Left hindlimb (tissue), 1 donor: ENCODE measurements around the gene GRAPL.
"Not testable (repeated sequence)": the region's sequence is repeated elsewhere in the genome, so short reads cannot be mapped to it uniquely, and the experiment has no call there.

Experiments used
- DNase-seq: peaks from one replicate; pipeline ENCODE4 v3.0.0-alpha.2; 2018

Gene GRAPL

DNA sequence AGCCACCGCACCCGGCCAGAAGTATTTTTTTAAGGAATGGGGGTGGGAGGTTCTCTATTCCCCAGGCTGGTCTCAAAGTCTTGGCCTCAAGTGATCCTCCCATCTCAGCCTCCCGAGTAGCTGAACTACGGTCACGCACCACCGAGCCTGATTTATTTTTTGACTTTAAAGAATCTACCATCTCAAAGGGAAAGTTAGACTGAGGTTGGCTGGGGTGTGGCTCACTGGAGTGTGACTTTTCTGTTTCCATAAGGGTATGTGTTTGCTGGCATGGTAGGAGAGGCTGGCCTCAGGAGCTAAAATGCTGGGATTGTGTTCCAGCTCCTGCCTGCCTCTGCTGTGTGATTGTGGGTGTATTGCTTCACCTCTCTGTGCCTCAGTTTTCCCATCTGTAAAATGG lies 10.6 kb downstream of the GRAPL start:
- not testable (repeated sequence) for DNase-seq

GRCh38 chr17:19141366-19142155 lies 14.2 kb downstream of the GRAPL start:
- not testable (repeated sequence) for DNase-seq

DNA sequence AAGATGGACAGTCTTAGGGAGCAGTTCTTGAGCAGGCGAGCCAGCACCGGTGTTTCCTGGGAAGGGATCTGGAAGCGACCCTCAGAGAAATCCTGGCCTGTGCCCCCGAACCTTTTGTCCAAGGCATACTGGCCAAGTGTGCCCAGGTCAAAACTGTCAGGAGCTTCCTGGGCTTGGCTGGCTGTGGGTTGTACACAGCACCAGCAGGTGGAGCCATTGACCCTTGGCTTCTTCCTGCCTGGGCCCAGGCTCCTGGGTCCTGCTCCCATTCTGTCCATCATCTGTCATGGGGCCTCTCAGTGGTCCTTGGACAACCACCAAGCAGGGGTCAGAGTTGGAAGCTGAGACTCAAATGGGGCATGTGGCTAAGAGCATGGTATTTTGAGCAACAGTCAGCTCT lies 15.0 kb downstream of the GRAPL start:
- not testable (repeated sequence) for DNase-seq

DNA sequence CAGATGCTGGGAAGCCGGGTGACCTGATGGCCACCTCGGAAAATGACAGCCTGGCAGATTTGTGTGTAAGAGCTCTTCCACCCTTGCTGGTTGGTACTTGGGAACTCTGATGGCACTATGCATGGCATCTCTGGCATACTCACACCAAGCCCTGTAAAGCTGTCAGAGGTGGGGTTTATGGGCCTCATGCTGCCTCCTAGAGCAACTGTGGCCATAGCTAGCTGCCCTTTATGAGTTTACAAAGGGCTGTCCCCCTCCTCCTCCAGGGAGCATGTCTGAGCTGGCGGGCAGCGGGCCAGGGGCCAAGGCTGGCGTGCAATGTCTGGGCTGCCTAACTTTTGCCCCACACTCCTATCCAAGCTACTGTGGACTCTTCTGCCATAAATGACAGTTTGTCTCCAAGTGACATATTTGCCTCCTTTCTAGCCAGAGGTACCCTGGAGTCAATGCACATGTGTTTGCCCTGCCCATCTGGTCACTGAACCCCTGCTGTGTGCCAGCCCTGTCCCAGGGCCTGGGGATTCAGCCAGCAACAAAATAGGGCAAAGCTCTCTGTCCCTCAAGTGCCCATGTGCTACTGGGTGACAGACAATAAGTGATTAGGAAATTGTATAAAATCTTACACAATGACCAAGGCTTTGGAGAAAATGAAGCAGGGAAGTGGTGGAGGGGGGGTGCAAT lies 15.8 kb downstream of the GRAPL start:
- DNase-seq: not testable (repeated sequence)

DNA sequence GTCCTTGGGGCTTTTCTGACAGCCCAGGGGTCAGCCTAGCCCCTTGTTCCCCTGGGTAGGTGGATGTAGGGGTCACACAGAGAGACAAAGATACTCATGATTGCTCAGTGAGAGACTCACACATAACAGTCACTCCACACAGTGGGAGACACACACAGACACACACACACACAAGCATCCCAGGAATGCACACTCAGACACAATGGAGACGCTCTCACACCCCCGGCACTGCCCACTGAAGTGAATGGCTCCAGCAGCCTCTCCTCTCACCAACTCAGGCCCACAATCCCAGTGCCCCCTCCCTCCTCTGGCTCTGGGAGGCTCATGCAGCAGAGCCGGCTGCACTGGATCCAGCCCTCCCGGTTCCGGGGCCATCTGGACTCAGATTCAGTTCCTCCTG lies 17.0 kb downstream of the GRAPL start:
- DNase-seq: not testable (repeated sequence)

GRCh38 chr17:19145471-19145870 lies 18.1 kb downstream of the GRAPL start:
- DNase-seq: not testable (repeated sequence)

- not testable (repeated sequence) for DNase-seq
Observed at GRCh38 chr17:19150678-19151615, 23.6 kb downstream of the GRAPL start.

- DNase-seq: not testable (repeated sequence)
Observed at GRCh38 chr17:19157628-19158027, 30.2 kb downstream of the GRAPL start.

DNA sequence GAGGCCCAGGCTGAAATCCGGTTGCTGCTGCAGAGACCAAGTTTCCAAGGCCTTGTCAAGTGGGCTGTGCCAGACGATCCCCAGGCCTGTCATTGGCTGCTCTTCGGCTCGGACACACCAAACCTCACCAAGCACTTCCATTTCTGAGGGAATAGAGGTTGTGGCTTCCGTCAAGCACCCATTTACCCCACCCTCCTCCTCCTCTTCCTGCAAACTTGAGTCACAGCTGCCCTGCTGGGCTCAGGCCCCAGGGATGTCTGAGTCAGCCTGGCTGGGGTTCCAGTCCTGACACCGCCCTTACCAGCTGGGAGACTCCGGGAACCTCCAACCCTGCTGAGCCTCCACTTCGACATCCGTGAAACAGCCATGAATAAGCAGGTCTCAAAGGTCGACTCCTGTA lies 31.1 kb downstream of the GRAPL start:
- not testable (repeated sequence) for DNase-seq

GRCh38 chr17:19158938-19159337 lies 31.5 kb downstream of the GRAPL start:
- DNase-seq: not testable (repeated sequence)

DNA sequence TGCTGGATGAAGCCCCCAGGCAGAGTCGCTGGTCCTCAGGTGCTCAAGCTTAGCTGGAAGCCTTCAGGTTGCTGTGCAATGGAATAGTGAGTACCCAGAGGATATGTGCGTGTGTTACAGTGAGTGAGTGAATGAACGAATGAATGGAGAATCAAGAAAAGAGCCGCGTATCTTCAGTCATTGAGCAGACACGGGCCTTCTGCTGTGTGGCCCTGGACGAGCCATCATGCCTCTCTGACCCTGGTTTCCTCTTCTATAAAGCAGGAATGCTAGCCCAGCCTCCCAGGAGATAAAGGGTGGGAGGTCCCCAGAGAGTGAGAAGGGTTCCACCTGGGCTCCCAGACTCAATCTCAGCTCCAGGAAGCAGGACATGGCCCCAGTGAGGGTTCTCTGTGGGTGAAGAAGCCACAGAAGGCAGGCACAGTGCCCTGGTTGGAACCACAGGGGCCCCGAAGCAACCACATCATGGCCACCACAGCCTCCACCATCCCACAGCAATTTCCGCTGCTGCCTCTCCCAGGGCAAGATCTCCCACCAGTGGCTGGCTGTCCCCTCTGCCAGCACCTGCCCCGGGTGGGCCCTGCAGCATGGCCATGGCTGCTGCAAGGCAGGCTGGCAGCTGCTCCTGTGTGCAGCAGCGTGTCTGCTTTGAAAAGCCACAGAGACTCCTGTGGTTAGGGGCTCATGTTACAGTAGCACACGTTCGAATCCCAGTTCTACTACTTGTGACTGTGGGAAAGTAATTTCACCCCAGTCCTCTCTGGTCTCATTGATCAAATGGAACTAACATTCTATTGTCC lies 34.1 kb downstream of the GRAPL start:
- DNase-seq: not testable (repeated sequence)

GRCh38 chr17:19162384-19163216 lies 35.2 kb downstream of the GRAPL start:
- DNase-seq: not testable (repeated sequence)

- DNase-seq: not testable (repeated sequence)
Observed at GRCh38 chr17:19174422-19174821, 47.0 kb downstream of the GRAPL start.

DNA sequence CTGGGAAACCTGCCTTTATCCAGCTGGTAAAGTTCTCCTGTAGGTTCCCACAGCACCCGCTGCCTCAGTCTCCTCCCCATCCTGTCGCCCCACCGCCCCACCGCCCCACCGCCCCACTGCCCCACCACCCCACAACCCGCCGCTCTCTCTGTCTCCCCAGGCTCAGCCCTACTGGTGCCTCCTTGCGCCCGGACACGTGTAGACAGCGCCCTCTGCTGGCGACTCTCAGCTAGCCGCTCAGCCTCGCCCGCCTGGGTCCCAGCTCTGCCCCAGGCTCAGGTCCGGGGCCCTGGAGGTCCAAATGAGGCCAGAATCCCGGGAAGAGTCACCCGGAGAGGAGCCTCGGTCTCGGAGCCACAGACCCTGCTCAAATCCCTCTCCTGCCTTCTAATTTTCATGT lies 48.0 kb downstream of the GRAPL start:
- DNase-seq: not testable (repeated sequence)

DNA sequence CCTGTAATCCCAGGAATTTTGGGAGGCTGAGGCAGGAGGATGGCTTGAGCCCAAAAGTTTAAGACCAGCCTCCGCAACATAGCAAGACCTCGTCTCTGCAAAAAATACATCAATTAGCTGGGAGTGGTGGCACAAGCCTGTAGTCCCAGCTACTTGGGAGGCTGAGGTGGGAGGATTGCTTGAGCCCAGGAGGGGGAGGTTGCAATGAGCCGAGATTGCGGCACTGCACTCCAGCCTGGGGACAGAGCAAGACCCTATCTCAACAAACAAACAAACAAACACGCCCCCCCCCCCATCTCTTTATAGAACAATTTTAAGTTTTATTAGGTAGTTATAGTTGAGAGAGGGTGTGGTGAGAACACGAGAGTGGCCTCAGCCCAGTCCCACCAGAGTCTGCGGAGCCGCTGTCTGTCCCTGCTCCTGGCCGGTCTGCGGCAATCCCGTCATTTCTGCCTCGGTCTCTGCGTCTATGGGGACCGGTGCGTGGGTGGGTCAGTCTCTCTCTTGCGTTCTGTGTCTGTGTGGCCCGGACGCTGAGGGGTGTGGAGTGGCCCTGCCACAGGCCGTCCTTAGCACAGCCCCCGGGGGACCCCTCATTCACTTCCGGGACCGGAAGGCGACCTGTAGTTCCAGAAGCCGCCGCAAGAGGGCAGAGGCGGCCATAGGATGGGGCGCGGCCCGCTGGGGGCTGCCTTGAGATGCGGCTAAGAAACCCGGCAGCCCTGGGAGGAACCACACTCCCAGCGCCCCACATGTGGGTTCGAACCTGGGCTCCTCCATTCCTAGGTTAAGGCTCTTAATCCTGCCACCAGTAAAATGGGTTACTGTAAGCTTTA lies 53.9 kb downstream of the GRAPL start:
- not testable (repeated sequence) for DNase-seq

DNA sequence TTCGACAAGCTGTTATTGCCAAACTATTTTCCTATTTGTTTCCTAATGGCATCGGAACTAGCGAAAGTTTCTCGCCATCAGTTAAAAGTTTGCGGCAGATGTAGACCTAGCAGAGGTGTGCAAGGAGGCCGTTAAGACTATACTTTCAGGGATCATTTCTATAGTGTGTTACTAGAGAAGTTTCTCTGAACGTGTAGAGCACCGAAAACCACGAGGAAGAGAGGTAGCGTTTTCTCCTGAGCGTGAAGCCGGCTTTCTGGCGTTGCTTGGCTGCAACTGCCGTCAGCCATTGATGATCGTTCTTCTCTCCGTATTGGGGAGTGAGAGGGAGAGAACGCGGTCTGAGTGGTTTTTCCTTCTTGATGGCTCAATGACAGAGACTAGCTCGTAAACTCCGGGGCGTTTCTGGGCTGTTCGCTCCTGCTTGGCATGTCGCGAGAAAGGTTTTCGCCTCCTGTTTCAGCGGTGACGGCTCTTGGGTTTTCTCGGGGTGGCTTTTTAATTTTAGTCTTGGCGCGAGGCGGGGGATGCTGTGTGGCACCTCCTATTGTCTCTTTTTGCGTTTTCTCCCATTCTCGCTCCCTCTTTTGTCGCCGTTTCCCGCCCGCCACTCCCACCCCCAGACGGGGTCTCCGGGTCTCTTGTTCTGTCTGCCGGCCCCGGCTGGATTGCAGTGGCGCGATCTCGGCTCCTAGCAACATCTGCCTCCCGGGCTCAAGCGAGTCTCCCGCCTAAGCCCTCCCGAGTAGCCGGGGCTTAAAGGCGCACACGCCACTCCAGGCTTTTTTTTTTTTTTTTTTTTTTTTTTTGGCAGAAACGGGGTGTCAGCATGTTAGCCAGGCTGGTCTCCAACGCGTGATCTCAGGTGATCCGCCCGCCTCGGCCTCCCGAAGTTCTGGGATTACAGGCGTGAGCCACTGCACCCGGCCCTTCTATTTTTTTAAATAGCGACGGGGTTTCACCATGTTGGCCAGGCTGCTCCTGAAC lies 60.8 kb downstream of the GRAPL start:
- not testable (repeated sequence) for DNase-seq

DNA sequence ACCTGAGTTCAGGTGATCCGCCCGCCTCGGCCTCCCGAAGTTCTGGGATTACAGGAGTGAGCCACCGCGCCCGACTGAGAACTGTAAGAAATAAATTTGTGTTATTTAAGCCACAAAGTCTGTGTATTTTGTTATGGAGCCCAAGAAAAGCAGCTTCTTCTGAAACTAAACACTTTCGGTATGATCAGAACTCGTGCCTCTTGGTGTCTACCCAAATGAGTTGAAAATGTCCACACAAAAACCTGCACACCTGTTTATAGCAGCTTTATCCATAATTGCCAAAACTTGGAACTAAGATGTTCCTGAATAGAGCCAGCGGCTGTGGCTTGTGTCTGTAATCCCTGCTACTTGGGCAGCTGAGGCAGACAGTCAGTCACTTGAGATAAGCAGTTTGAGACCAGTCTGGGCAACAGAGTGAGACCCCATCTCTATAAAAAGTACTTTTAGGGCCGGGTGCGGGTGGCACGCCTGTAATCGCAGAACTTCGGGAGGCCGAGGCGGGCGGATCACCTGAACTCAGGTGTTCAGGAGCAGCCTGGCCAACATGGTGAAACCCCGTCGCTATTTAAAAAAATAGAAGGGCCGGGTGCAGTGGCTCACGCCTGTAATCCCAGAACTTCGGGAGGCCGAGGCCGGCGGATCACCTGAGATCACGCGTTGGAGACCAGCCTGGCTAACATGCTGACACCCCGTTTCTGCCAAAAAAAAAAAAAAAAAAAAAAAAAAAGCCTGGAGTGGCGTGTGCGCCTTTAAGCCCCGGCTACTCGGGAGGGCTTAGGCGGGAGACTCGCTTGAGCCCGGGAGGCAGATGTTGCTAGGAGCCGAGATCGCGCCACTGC lies 61.7 kb downstream of the GRAPL start:
- not testable (repeated sequence) for DNase-seq
